Calu3 (cell line): Measurements from ENCODE around the gene SRPK2. TPM values are rescaled to one million over a fixed set of nuclear protein-coding genes. Genes with fewer than 3 reads are reported as not detected.

Experiments used
- BruUV-seq: library from RNA; stranded (reverse); fragments of 400-500 nt; replicated peaks from 2 replicates; lab custom pipeline; 2021; lab: Mats Ljungman, UMichigan
- CTCF ChIA-PET: fragments of 300-600 bp; sonication (Branson Sonifier 250); formaldehyde crosslinking; loops from one replicate; lab custom pipeline; 2022; ENCODE audit warnings: antibody characterized with exemption; lab: Charles Lee
- DNase-seq: peaks from one replicate; pipeline ENCODE4 v3.0.0; 2022
- H3K27ac Mint-ChIP-seq: one replicate; pipeline ENCODE4 v1.8.0; 2022; ENCODE audit warnings: mixed read lengths; ENCODE audit not compliant: unreplicated experiment
- H3K27me3 Mint-ChIP-seq: one replicate; pipeline ENCODE4 v1.8.0; 2022; ENCODE audit warnings: mixed read lengths; ENCODE audit not compliant: unreplicated experiment
- H3K36me3 Mint-ChIP-seq: one replicate; pipeline ENCODE4 v1.8.0; 2022; ENCODE audit warnings: mild to moderate bottlenecking, moderate library complexity, mixed read lengths; ENCODE audit not compliant: insufficient read depth, unreplicated experiment
- H3K4me1 Mint-ChIP-seq: one replicate; pipeline ENCODE4 v1.8.0; 2022; ENCODE audit warnings: mild to moderate bottlenecking, low read depth, mixed read lengths; ENCODE audit not compliant: unreplicated experiment
- H3K4me3 Mint-ChIP-seq: one replicate; pipeline ENCODE4 v1.8.0; 2022; ENCODE audit warnings: mild to moderate bottlenecking, low read depth, moderate library complexity, mixed read lengths; ENCODE audit not compliant: unreplicated experiment
- H3K9me3 Mint-ChIP-seq: one replicate; pipeline ENCODE4 v1.8.0; 2022; ENCODE audit warnings: low read depth, mixed read lengths; ENCODE audit not compliant: unreplicated experiment
- intact Hi-C: fragments of 100-400 bp; cut with micrococcal nuclease; formaldehyde crosslinking; loops from one replicate; pipeline ENCODE4 v1.10.0; 2022; ENCODE audit not compliant: unreplicated experiment
- total RNA-seq: library from RNA; stranded (reverse); gene quantifications from 2 replicates; pipeline ENCODE4 v1.2.3, GENCODE V29; 2022
- TF ChIP-seq, protein P1 (sequence below): fragments of 200-600 bp; IDR thresholded peaks from one replicate; pipeline ENCODE4 v1.8.0; 2022; ENCODE audit warnings: antibody characterized with exemption; ENCODE audit not compliant: unreplicated experiment

Gene SRPK2
- total RNA-seq, 1 experiment from 2014 or later = 40.2 TPM

DNA sequence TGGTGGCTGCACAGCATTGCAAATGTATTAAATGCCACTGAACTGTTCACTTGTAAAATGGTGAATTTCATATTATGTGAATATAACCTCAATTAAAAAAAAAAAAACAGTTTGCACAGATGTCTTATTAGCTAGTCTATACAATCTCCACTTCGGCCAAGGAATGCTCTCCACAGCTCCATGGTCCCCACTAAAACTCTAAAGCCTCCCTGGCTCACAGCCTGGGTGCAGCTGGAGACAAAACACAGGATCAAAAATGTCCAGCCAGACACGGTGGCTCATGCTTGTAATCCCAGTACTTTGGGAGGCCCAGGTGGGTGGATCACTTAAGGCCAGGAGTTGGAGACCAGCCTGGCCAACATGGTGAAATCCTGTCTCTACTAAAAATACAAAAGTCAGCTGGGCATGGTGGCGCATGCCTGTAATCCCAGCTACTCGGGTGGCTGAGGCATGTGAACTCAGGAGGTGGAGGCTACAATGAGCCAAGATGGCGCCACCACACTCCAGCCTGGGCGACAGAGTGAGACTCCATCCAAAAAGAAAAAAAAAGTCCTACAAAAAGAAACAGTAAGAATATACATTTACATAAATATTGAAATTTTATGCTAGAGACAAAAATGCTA lies 66.0 kb downstream of the SRPK2 start:
- intact Hi-C loops = no loop called here
- no peaks in the 10 kb centered on the region for H3K4me1 Mint-ChIP-seq
- no peaks in the 10 kb centered on the region for H3K9me3 Mint-ChIP-seq
- no peaks in the 10 kb centered on the region for H3K27me3 Mint-ChIP-seq
- no peak overlapping the region for H3K4me3 Mint-ChIP-seq
- BruUV-seq = no TSS peak
- TF ChIP-seq, protein P1, sequence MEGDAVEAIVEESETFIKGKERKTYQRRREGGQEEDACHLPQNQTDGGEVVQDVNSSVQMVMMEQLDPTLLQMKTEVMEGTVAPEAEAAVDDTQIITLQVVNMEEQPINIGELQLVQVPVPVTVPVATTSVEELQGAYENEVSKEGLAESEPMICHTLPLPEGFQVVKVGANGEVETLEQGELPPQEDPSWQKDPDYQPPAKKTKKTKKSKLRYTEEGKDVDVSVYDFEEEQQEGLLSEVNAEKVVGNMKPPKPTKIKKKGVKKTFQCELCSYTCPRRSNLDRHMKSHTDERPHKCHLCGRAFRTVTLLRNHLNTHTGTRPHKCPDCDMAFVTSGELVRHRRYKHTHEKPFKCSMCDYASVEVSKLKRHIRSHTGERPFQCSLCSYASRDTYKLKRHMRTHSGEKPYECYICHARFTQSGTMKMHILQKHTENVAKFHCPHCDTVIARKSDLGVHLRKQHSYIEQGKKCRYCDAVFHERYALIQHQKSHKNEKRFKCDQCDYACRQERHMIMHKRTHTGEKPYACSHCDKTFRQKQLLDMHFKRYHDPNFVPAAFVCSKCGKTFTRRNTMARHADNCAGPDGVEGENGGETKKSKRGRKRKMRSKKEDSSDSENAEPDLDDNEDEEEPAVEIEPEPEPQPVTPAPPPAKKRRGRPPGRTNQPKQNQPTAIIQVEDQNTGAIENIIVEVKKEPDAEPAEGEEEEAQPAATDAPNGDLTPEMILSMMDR = no peak
- no peak overlapping the region for H3K27ac Mint-ChIP-seq
- no peaks in the 10 kb centered on the region for H3K36me3 Mint-ChIP-seq
- DNase-seq = no peak
- CTCF ChIA-PET = interaction anchor here (0.6 kb wide), 1 partner anchor 178 kb away, joined by 3 read pairs; no protein-coding TSS in a partner anchor

DNA sequence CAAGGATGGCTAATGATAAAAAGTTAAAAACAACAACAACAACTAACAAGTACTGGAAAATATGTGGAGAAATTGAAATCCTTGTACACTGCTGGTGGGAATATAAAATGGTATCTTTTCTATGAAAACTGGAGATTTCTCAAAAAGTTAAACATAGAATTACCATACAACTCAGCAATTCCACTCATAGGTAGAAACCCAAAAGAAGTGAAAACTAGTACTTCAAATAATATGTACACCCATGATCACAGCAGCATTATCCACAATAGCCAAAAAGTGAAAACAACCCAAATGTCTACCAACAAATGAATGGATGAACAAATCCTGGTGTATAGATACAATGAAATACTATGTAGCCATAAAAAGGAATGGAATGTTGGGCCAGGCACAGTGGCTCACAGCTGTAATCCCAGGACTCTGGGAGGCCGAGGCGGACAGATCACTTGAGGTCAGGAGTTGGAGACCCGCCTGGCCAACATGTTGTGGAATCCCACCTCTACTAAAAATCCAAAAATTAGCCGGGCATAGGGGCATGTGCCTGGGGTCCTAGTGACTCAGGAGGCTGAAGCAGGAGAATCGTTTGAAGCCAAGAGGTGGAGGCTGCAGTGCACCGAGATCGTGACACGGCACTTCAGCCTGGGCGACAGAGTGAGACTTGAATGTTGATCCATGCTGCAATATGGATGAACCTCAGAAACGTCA lies 66.8 kb downstream of the SRPK2 start:
- Mint-ChIP-seq H3K4me1 (no peaks in the 10 kb centered on the region), H3K27me3 (no peaks in the 10 kb centered on the region), H3K36me3 (no peaks in the 10 kb centered on the region), H3K27ac (no peak overlapping the region), H3K9me3 (no peaks in the 10 kb centered on the region), H3K4me3 (no peak overlapping the region)
- BruUV-seq = no TSS peak
- no peak for DNase-seq
- CTCF ChIA-PET = no interaction called here
- intact Hi-C loops = no loop called here
- TF ChIP-seq, protein P1 = no peak

DNA sequence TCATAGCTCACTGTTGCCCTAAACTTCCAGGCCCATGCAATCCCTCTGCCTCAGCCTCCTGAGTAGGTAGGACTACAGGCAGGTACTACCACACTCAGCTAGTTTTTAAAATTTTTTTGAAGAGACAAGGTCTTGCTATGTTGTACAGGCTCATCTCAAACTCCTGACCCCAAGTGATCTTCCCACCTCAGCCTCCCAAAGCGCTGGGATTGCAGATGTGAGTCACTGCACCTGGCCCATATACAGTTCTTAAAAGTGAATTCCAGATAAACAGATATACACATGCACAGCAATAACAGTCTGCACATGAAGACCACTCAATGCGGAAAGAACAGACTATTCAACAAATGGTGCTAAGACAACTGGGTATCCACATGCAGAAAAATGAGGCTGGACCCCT lies 67.8 kb downstream of the SRPK2 start:
- BruUV-seq = no TSS peak
- intact Hi-C loops = no loop called here
- H3K4me1 Mint-ChIP-seq = no peaks in the 10 kb centered on the region
- H3K36me3 Mint-ChIP-seq = no peaks in the 10 kb centered on the region
- H3K27me3 Mint-ChIP-seq = no peaks in the 10 kb centered on the region
- DNase-seq = no peak
- no peak overlapping the region for H3K4me3 Mint-ChIP-seq
- TF ChIP-seq, protein P1 = no peak
- CTCF ChIA-PET = no interaction called here
- H3K27ac Mint-ChIP-seq = no peak overlapping the region
- H3K9me3 Mint-ChIP-seq = no peaks in the 10 kb centered on the region

DNA sequence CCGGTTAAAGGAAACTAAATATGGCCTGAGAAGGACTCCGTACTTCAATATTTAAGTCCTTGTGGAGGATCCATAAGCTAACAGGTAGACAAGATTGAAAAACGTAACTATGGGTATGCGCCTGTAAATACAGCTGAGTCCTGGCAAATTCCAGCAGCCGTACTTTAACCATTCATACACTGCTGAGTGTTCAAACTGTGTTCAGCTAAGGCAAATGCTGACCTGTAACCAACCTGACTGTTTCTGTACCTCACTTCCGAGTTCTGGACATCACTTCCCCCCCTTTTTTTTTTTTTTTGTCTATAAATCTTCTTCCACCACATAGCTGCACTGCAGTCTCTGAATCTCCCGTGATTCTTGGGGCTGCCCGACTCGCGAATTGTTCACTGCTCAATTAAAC lies 69.1 kb downstream of the SRPK2 start:
- Mint-ChIP-seq H3K4me1 (no peaks in the 10 kb centered on the region), H3K4me3 (no peak overlapping the region), H3K9me3 (no peaks in the 10 kb centered on the region), H3K36me3 (no peaks in the 10 kb centered on the region), H3K27ac (no peak overlapping the region), H3K27me3 (no peaks in the 10 kb centered on the region)
- no peak for DNase-seq
- intact Hi-C loops = no loop called here
- no TSS peak for BruUV-seq
- CTCF ChIA-PET = no interaction called here
- TF ChIP-seq, protein P1 = no peak
